H1 (cell line): Measurements from ENCODE around the gene UCKL1. TPM values are rescaled to one million over a fixed set of nuclear protein-coding genes. Genes with fewer than 3 reads are reported as not detected.

ENCODE experiments used
- CTCF ChIA-PET: fragments of 300-600 bp; sonication (Branson Sonifier 250); formaldehyde crosslinking; loops from one replicate; lab custom pipeline; 2021; ENCODE audit not compliant: partially characterized antibody; lab: Charles Lee
- POLR2A ChIA-PET: fragments of 300-600 bp; sonication (Branson Sonifier 250); formaldehyde crosslinking; loops from one replicate; lab custom pipeline; 2021; ENCODE audit warnings: inconsistent platforms; ENCODE audit not compliant: partially characterized antibody; lab: Charles Lee
- DNase-seq, 2 experiments: peaks; one replicate each; pipeline versions ENCODE4 v3.0.0 to v3.0.0-alpha.2; 2010 to 2022; ENCODE audit warnings: low spot score in 2 of 2, low read depth in 1 of 2, mixed read lengths in 1 of 2
- FAIRE-seq: peaks from 2 replicates; lab custom pipeline; 2011; peaks lifted over from hg19 to GRCh38; lab: Jason Lieb, UNC
- H2AFZ ChIP-seq: 2 replicates; pipeline ENCODE4 v1.8.1; 2012; ENCODE audit warnings: low read length, inconsistent platforms
- H2AK5ac ChIP-seq: 2 replicates; pipeline ENCODE4 v1.6.1; 2013; ENCODE audit warnings: low read depth, low read length
- H2BK120ac ChIP-seq: replicated peaks from 2 replicates; pipeline ENCODE3; 2013; ENCODE audit warnings: low read depth, low read length, inconsistent platforms
- H2BK12ac ChIP-seq: 2 replicates; pipeline ENCODE4 v1.6.1; 2013; ENCODE audit warnings: low read depth, low read length
- H2BK15ac ChIP-seq: 2 replicates; pipeline ENCODE4 v1.6.1; 2013; ENCODE audit warnings: low read length
- H2BK20ac ChIP-seq: 2 replicates; pipeline ENCODE4 v1.6.1; 2013; ENCODE audit warnings: low read length
- H2BK5ac ChIP-seq: 2 replicates; pipeline ENCODE4 v1.6.1; 2013; ENCODE audit warnings: low read depth, low read length
- H3K14ac ChIP-seq: 2 replicates; pipeline ENCODE4 v1.6.1; 2013; ENCODE audit warnings: inconsistent platforms; ENCODE audit not compliant: insufficient read length
- H3K18ac ChIP-seq: 2 replicates; pipeline ENCODE4 v1.6.1; 2013; ENCODE audit warnings: low read length; ENCODE audit errors: extremely low read depth
- H3K23ac ChIP-seq: 2 replicates; pipeline ENCODE4 v1.6.1; 2013; ENCODE audit warnings: inconsistent platforms; ENCODE audit not compliant: insufficient read length
- H3K23me2 ChIP-seq: 2 replicates; pipeline ENCODE4 v1.6.1; 2013; ENCODE audit warnings: low read depth, low read length
- H3K27ac ChIP-seq: 2 replicates; pipeline ENCODE4 v1.6.1; 2011; ENCODE audit warnings: low read depth, low read length, inconsistent platforms
- H3K27me3 ChIP-seq, 4 experiments: replicated peaks in 1 of 4; 1 replicate in 1 of 4; 2 replicates in 3 of 4; pipeline versions ENCODE4 v1.6.1 to v1.8.1; 2011 to 2013; ENCODE audit warnings: low read length in 3 of 4, mild to moderate bottlenecking in 3 of 4, inconsistent platforms in 2 of 4, mixed read lengths in 2 of 4, moderate library complexity in 1 of 4; ENCODE audit not compliant: control insufficient read depth in 3 of 4, insufficient read depth in 3 of 4; ENCODE audit errors: extremely low read depth in 1 of 4
- H3K36me3 ChIP-seq, 4 experiments: 2 replicates each; pipeline versions ENCODE4 v1.6.1 to v1.8.1; 2011 to 2013; ENCODE audit warnings: mild to moderate bottlenecking in 4 of 4, low read length in 3 of 4, moderate library complexity in 2 of 4, control low read depth in 1 of 4, inconsistent platforms in 1 of 4; ENCODE audit not compliant: insufficient read depth in 4 of 4, control insufficient read depth in 2 of 4
- H3K4ac ChIP-seq: replicated peaks from 2 replicates; pipeline ENCODE3; 2013; ENCODE audit warnings: low read length, low read depth, mixed read lengths, inconsistent platforms; ENCODE audit not compliant: insufficient read length
- H3K4me1 ChIP-seq, 4 experiments: replicated peaks in 1 of 4; 1 replicate in 1 of 4; 2 replicates in 3 of 4; pipeline versions ENCODE4 v1.6.1 to v1.8.1; 2011 to 2013; ENCODE audit warnings: low read length in 3 of 4, inconsistent platforms in 2 of 4, mixed read lengths in 1 of 4; ENCODE audit not compliant: insufficient read depth in 4 of 4, control insufficient read depth in 3 of 4
- H3K4me2 ChIP-seq, 2 experiments: 2 replicates each; pipeline versions ENCODE4 v1.6.1 to v1.8.1; 2011 to 2013; ENCODE audit warnings: low read depth in 2 of 2, low read length in 2 of 2, control low read depth in 1 of 2, inconsistent platforms in 1 of 2, mild to moderate bottlenecking in 1 of 2; ENCODE audit not compliant: insufficient read depth in 1 of 2
- H3K4me3 ChIP-seq, 4 experiments: fragments of 200-600, 300-600 bp in 1 of 4; sonication (generic), shearing (Covaris generic), sonication (Bioruptor Twin) in 1 of 4; 2 replicates each; pipeline versions ENCODE4 v1.5.1 to v1.8.1; 2011 to 2016; ENCODE audit warnings: low read length in 4 of 4, low read depth in 3 of 4, control low read depth in 2 of 4, inconsistent platforms in 2 of 4, mild to moderate bottlenecking in 2 of 4, mixed read lengths in 1 of 4, moderate library complexity in 1 of 4; ENCODE audit not compliant: insufficient read depth in 2 of 4; ENCODE audit errors: extremely low read depth in 1 of 4
- H3K56ac ChIP-seq: replicated peaks from 2 replicates; pipeline ENCODE3; 2013; ENCODE audit warnings: low read depth, mild to moderate bottlenecking, mixed read lengths, low read length, inconsistent platforms; ENCODE audit not compliant: insufficient read length
- H3K79me1 ChIP-seq: 2 replicates; pipeline ENCODE4 v1.6.1; 2013; ENCODE audit warnings: low read depth, low read length, control low read depth
- H3K79me2 ChIP-seq, 2 experiments: 2 replicates each; pipeline versions ENCODE4 v1.6.1 to v1.8.1; 2012 to 2013; ENCODE audit warnings: low read length in 2 of 2, mild to moderate bottlenecking in 2 of 2, inconsistent platforms in 1 of 2; ENCODE audit not compliant: insufficient read depth in 2 of 2, control insufficient read depth in 1 of 2
- H3K9ac ChIP-seq, 4 experiments: replicated peaks in 1 of 4; 1 replicate in 1 of 4; 2 replicates in 3 of 4; pipeline versions ENCODE4 v1.6.1 to v1.8.1; 2011 to 2013; ENCODE audit warnings: low read depth in 3 of 4, low read length in 3 of 4, control low read depth in 2 of 4, mild to moderate bottlenecking in 2 of 4, moderate library complexity in 2 of 4, inconsistent platforms in 1 of 4; ENCODE audit errors: extremely low read depth in 1 of 4
- H3K9me3 ChIP-seq, 2 experiments: 2 replicates each; pipeline versions ENCODE4 v1.6.1 to v1.8.1; 2012 to 2013; ENCODE audit warnings: mild to moderate bottlenecking in 2 of 2, moderate library complexity in 2 of 2, control low read depth in 1 of 2, inconsistent platforms in 1 of 2, low read depth in 1 of 2, low read length in 1 of 2, mixed read lengths in 1 of 2; ENCODE audit not compliant: insufficient read depth in 2 of 2
- H4K20me1 ChIP-seq, 2 experiments: replicated peaks in 1 of 2; 2 replicates each; pipeline versions ENCODE3 to v1.8.1; 2011 to 2013; ENCODE audit warnings: inconsistent platforms in 2 of 2, low read length in 2 of 2, mild to moderate bottlenecking in 1 of 2; ENCODE audit not compliant: insufficient read depth in 2 of 2, control insufficient read depth in 1 of 2
- H4K5ac ChIP-seq: 2 replicates; pipeline ENCODE4 v1.6.1; 2013; ENCODE audit warnings: low read length, low read depth, mixed read lengths, inconsistent platforms; ENCODE audit not compliant: insufficient read length
- H4K8ac ChIP-seq: 2 replicates; pipeline ENCODE4 v1.8.0; 2013; ENCODE audit warnings: mild to moderate bottlenecking, moderate library complexity, low read length, inconsistent platforms; ENCODE audit not compliant: insufficient read depth; ENCODE audit errors: extremely low read depth
- H4K91ac ChIP-seq: replicated peaks from 2 replicates; pipeline ENCODE3; 2013; ENCODE audit warnings: low read length, mixed read lengths, inconsistent platforms; ENCODE audit not compliant: insufficient read length
- BCL11A ChIP-seq, 2 experiments: IDR thresholded peaks; one replicate each; pipeline ENCODE4 v1.6.1; 2011; ENCODE audit warnings: low read depth in 2 of 2, low read length in 2 of 2, mild to moderate bottlenecking in 2 of 2
- BRCA1 ChIP-seq: IDR thresholded peaks from 2 replicates; pipeline ENCODE4 v1.6.1; 2012; ENCODE audit warnings: low read depth, low read length, improper control_type of control experiment
- CEBPB ChIP-seq: IDR thresholded peaks from 2 replicates; pipeline ENCODE4 v1.6.1; 2012; ENCODE audit warnings: low read depth, low read length
- GTF2F1 ChIP-seq: IDR thresholded peaks from 2 replicates; pipeline ENCODE4 v1.6.1; 2012; ENCODE audit warnings: low read depth, low read length, improper control_type of control experiment, borderline replicate concordance
- HDAC2 ChIP-seq, 2 experiments: fragments of 300-600 bp in 1 of 2; sonication (generic) in 1 of 2; IDR thresholded peaks; 2 replicates each; pipeline ENCODE4 v1.6.1; 2011 to 2012; ENCODE audit warnings: low read depth in 2 of 2, low read length in 2 of 2, mild to moderate bottlenecking in 2 of 2, moderate library complexity in 2 of 2, borderline replicate concordance in 1 of 2, inconsistent platforms in 1 of 2
- NANOG ChIP-seq: IDR thresholded peaks from 2 replicates; pipeline ENCODE4 v1.6.1; 2011; ENCODE audit warnings: low read length, low read depth, mild to moderate bottlenecking, inconsistent platforms; ENCODE audit not compliant: insufficient read depth, poor library complexity, severe bottlenecking
- PHF8 ChIP-seq: fragments of 200-600 bp; sonication (generic); conservative IDR thresholded peaks from 2 replicates; pipeline ENCODE4 v1.7.1; 2012; ENCODE audit warnings: low read depth, mild to moderate bottlenecking, inconsistent platforms, low read length, moderate library complexity
- POLR2A ChIP-seq, 2 experiments: IDR thresholded peaks; 1 replicate in 1 of 2; 2 replicates in 1 of 2; pipeline ENCODE4 v1.6.1; 2011; ENCODE audit warnings: low read depth in 2 of 2, low read length in 2 of 2, mild to moderate bottlenecking in 2 of 2; ENCODE audit errors: control extremely low read depth in 1 of 2
- POLR2AphosphoS5 ChIP-seq: IDR thresholded peaks from 2 replicates; pipeline ENCODE4 v1.6.1; 2011; ENCODE audit warnings: low read depth, low read length
- RAD21 ChIP-seq, 2 experiments: IDR thresholded peaks in 1 of 2; conservative IDR thresholded peaks in 1 of 2; 2 replicates each; pipeline ENCODE4 v1.6.1; 2011; ENCODE audit warnings: low read depth in 2 of 2, low read length in 2 of 2, improper control_type of control experiment in 1 of 2, inconsistent platforms in 1 of 2, mild to moderate bottlenecking in 1 of 2, moderate library complexity in 1 of 2
- RFX5 ChIP-seq: IDR thresholded peaks from 2 replicates; pipeline ENCODE4 v1.6.1; 2011; ENCODE audit warnings: low read depth, low read length, improper control_type of control experiment, borderline replicate concordance
- SIX5 ChIP-seq: IDR thresholded peaks from 2 replicates; pipeline ENCODE4 v1.6.1; 2011; ENCODE audit warnings: mild to moderate bottlenecking, low read depth, low read length
- YY1 ChIP-seq: IDR thresholded peaks from 2 replicates; pipeline ENCODE4 v1.6.1; 2011; ENCODE audit warnings: low read depth, mild to moderate bottlenecking, low read length
- ZNF274 ChIP-seq: IDR thresholded peaks from 2 replicates; pipeline ENCODE4 v1.7.0; 2012; ENCODE audit warnings: low read length, borderline replicate concordance; ENCODE audit errors: extremely low read depth
- WGBS, 2 experiments: shearing (Covaris generic) in 1 of 2; methylation state at CpG; one replicate each; pipeline versions ENCODE4 v1.1.6 to v1.1.7; 2013 to 2015; ENCODE audit warnings: low lambda C conversion rate in 2 of 2, mixed read lengths in 2 of 2, inconsistent platforms in 1 of 2, low coverage in 1 of 2, missing lambda C conversion rate in 1 of 2; ENCODE audit not compliant: insufficient replicate concordance in 2 of 2, insufficient coverage in 1 of 2, insufficient read length in 1 of 2; ENCODE audit errors: extremely low coverage in 1 of 2, missing lambda C conversion rate in 1 of 2; 5-methylcytosine and 5-hydroxymethylcytosine counted together
- polyA plus RNA-seq, 7 experiments: library from polyadenylated mRNA; depleted of rRNA in 3 of 7; stranded (reverse) in 5 of 7; unstranded in 2 of 7; fragments of >200 nt in 5 of 7; fragments of 200-250 nt in 2 of 7; gene quantifications; 1 replicate in 5 of 7; 2 replicates in 1 of 7; 4 replicates in 1 of 7; pipeline versions ENCODE4 v1.2.1 to v1.2.3, GENCODE V29; 2011 to 2013; ENCODE audit warnings: missing spikeins in 2 of 7, mixed read lengths in 2 of 7
- total RNA-seq: library from RNA; stranded (reverse); fragmentation: NEBNext Ultra II Directional; extraction: Animal tissue kit (Norgen Biotek cat#: 25700); gene quantifications from 2 replicates; pipeline ENCODE4 v1.2.1, GENCODE V29; 2021

The UCKL1 gene
- total and polyA plus RNA-seq, 2 of the 8 experiments (the other 6 are each of a cell fraction or from before 2014, with no cell fraction given), result 36.5 to 91.2 TPM

- Histone ChIP-seq H3K4ac (no peak overlapping the region), H2BK20ac (no peak overlapping the region), H4K20me1 (peaks cover 0 to 1% of the 10 kb centered on the region in 2 experiments), H3K27ac (no peak overlapping the region), H3K79me1 (no peaks in the 10 kb centered on the region; the same call in 1 of the 2 replicates), H2AFZ (no peak overlapping the region), H3K9ac (no peak overlapping the region), H3K14ac (no peak overlapping the region), H3K56ac (no peak overlapping the region), H2BK12ac (no peak overlapping the region), H3K36me3 (no peaks in the 10 kb centered on the region), H3K4me3 (no peak overlapping the region), H3K23me2 (no peaks in the 10 kb centered on the region), H3K23ac (no peak overlapping the region), H2BK15ac (no peak overlapping the region), H3K79me2 (peaks cover 0 to 32% of the 10 kb centered on the region in 2 experiments; a peak in 2 of 4 replicates), H3K27me3 (no peaks in the 10 kb centered on the region), H4K5ac (no peak overlapping the region), H4K91ac (no peak overlapping the region), H2BK5ac (no peak overlapping the region), H2AK5ac (no peak overlapping the region), H3K9me3 (no peaks in the 10 kb centered on the region; a peak in 1 of 4 replicates), H4K8ac (no peak overlapping the region), H3K4me2 (no peak overlapping the region), H2BK120ac (no peak overlapping the region), H3K4me1 (no peaks in the 10 kb centered on the region; a peak in 2 of 7 replicates), H3K18ac (no peak overlapping the region)
- WGBS, 2 experiments, result 94% methylated on average over 6 of the region's 6 CpGs; no CpG with 5 or more reads in 1 of the 2 experiments
- ChIA-PET CTCF (interaction anchor here (1.4 to 2.4 kb wide), 3 partner anchors 12 to 19 kb away, joined by 3 to 6 read pairs (median 4); no protein-coding TSS in a partner anchor), POLR2A (interaction anchor here (0.6 to 1.2 kb wide), 3 partner anchors 24 to 262 kb away, joined by 3 read pairs; partner anchors contain the start of gene STMN3)
- DNase-seq, result no peak
- FAIRE-seq, result no peak
- TF ChIP-seq BRCA1 (no peak), NANOG (no peak), POLR2A (IDR thresholded peaks at IDR 0.05; ENCODE audit: control extremely low read depth in 1 of 2, low read depth in 2 of 2, low read length in 2 of 2) (no peak), HDAC2 (IDR thresholded peaks at IDR 0.05; ENCODE audit: borderline replicate concordance in 1 of 2, low read depth in 2 of 2, low read length in 2 of 2) (no peak), RFX5 (no peak), GTF2F1 (no peak), PHF8 (no peak), SIX5 (no peak), RAD21 (IDR thresholded peaks at IDR 0.05 in 1 of 2, conservative IDR thresholded peaks at IDR 0.05 in 1 of 2; ENCODE audit: low read depth in 2 of 2, low read length in 2 of 2) (no peak), YY1 (no peak), CEBPB (no peak), ZNF274 (no peak), BCL11A (IDR thresholded peaks at IDR 0.05; ENCODE audit: low read depth in 2 of 2, low read length in 2 of 2) (no peak), POLR2AphosphoS5 (no peak)
Observed at GRCh38 chr20:63915471-63915870, 40.7 kb downstream of the UCKL1 start.
